HG03520 (cell line): ENCODE results near the gene DDX23.
"Not testable (repeated sequence)": the region's sequence is repeated elsewhere in the genome, so short reads cannot be mapped to it uniquely, and the experiment has no call there.

Experiments used
- ATAC-seq: cut with Tn5 transposase; IDR thresholded peaks from one replicate; pipeline ENCODE4 v1.9.1; 2021; ENCODE audit warnings: mild to moderate bottlenecking, moderate library complexity; ENCODE audit not compliant: unreplicated experiment

DDX23 gene

DNA sequence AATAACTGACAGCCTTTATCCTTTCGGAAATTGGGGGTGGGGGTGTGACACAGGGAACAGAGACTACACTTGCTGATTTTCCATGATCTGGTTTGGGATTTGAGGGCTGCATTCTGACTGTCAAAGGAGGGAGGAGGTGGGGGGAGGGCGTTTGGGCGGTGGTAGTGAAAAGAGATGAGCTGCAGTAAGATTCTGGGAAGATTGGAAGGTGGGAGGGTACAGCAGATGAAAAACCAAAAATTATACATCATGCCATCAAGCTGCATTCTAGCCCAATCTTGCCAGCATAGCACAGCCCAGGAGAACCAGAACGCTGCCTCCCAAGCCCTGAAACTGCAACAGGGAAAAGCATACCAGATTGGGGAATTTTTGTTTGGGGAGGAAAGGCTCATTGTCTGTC lies 11.3 kb upstream of the DDX23 start:
- ATAC-seq = no peak

DNA sequence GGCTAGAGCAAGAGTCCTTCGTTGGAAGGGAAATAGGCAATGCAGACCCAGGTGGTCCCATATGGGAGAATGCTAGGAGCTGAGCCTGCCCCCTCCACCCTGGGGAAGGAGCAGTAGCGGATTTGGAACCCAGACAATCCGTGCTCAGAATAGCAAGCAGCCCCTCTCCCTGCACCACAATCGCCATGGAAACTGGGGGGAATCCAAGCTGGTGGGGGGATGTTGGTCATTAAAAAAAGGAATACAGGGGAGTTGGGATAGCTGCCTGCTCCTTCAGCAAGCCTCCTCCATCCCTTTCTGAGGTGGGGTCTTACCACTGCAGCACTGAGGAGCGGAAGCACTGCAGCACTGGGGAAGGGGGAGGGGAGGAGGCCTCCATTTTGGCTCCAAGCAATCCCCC lies 10.8 kb upstream of the DDX23 start:
- ATAC-seq = no peak

DNA sequence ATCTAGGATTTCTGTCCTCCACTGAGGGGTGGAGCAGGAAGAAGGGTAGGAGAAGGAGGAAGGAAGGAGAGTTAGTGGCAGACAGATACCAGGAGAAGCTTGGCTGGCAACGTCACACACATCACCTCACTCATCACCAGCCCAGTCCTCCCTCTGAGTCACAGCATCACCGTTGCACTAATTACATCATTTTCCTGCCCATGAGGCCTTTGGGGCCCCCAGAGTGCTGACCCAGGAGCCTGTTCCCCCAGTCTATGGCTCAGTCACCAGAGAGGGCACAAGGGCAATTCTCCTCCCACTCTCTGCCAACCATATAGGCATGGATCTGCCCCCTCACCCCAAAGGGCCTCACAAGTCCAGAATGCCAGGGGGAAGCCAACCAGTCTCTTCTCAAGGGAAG lies 9.1 kb upstream of the DDX23 start:
- ATAC-seq = no peak

DNA sequence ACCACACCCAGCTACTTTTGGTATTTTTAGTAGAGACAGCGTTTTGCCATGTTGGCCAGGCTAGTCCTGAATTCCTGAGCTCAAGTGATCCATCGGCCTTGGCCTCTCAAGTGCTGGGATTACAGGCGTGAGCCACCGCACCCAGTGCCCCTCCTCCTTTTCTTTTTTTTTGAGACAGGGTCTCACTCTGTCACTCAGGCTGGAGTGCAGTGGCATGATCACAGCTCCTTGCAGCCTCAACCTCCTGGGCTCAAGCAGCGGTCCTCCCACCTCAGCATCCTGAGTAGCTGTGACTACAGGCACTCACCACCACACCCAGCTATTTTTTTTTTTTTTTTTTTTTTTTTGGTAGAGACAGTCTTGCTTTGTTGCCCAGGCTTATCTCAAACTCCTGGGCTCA lies 8.3 kb upstream of the DDX23 start:
- ATAC-seq = not testable (repeated sequence)

DNA sequence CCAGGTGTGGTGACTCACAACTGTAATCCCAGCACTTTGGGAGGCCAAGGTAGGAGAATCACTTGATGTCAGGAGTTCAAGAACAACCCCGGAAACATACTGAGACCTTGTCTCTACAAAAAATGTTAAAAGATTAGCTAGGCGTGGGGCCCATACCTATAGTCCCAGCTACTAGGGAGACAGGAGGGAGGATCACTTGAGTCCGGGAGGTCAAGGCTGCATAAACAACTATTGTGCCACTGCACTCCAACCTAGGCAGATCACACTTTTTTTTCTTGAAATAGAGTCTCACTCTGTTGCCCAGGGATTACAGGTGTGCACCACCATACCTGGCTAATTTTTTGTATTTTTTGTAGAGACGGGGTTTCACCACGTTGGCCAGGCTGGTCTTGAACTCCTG lies 7.6 kb upstream of the DDX23 start:
- ATAC-seq = no peak

DNA sequence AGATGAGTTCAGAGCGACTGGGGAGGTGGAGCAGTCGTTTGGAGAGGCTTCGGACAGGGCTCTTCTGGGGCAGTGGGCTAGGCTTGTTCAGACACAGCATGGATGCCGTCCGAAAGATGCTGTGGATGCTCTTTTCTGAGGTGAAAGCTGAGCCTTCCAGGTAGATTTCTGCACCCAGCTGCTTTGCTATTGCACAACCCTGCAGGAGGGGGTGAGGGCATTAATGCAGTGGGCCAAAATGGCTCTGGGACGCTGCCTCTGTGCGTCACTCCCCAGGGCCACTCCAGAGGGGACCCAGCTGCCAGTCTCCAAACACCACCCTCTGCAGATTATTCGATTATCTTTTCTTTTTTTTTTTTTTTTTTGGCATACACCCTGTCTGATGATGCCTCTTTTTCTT lies 6.1 kb upstream of the DDX23 start:
- no peak for ATAC-seq

DNA sequence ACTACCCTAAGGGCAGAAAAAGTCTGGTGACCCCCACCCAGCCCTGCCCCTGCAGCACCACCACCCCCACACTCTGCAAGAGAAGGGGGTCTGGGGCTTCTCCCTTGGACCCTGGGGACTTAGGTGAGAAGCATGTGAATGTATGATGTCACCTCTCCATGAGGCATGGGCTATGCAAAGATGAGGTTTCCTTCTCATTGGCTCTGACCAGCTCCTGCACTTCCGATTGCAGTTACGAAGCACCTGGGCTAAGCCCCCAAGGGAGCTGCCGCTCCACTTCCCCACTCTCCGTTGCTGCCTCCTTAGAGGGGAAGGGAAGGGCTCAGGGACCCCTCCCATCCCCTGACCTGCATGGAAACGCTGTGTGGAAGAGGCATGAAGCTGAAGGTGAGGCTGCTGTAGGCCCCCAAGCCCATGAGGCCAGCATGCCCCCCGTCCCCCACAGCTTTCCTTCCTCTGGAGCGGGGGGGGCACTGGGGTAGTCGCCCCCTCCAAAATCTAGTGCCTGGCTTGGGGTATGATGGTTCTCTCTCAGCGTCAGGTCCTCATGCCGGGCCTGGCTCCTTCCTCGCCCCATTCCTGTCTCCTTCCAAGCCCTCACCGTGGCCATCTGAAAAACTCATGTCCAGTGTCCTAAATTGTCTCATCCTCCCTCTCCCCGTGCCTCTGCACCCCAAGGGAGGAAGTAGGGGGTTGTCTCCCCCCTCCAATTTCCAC lies 5.5 kb upstream of the DDX23 start:
- no peak for ATAC-seq

DNA sequence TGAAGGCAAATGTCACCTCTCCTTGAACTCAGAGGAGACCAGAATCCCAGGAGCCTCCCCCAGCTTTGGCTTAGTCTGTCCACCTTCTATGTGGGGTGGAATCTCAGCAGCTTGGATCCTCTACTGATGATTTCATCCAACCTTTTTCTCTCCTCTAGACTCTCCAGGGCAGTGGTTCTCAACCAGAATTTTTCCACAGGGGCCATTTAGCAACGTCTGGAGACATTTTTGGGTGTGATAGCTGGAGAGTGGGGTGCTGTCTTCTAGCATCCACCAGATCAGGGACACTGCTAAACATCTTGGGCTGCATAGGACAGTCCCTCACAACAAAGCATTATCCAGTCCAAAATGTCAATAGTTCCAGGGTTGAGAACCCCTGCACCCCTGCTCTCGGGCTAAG lies 4.4 kb upstream of the DDX23 start:
- no peak for ATAC-seq

DNA sequence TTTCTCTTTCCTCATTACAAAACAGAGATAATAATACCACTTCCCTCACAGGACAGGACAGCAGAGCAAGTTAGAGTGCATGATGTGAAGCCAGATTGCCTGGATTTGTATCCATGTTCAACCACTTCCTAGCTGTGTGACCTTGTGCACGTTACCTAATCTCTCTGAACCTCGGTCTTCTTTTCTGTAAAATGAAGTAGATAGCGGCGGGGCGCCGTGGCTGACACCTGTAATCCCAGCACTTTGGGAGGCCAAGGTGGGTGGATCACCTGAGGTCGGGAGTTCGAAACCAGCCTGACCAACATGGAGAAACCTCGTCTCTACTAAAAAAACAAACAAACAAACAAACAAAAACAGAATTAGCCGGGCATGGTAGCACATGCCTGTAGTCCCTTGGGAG lies 3.0 kb upstream of the DDX23 start:
- not testable (repeated sequence) for ATAC-seq

DNA sequence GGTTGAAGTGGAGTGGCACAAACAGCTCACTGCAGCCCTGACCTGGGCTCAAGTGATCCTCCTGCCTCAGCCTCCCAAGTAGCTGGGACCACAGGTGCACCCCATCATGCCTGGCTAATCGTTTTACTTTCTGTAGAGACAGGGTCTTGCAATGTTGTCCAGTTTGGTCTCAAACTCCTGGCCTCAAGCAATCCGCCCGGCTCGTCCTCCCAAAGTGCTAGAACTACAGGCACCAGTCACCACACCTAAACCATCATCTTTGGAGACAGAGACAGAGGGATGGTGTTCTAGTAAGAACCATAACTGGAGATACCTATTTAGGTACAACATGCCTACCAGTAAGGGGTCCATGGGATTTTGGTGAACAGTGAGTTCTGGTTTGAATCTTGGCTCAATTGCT lies 2.5 kb upstream of the DDX23 start:
- no peak for ATAC-seq

DNA sequence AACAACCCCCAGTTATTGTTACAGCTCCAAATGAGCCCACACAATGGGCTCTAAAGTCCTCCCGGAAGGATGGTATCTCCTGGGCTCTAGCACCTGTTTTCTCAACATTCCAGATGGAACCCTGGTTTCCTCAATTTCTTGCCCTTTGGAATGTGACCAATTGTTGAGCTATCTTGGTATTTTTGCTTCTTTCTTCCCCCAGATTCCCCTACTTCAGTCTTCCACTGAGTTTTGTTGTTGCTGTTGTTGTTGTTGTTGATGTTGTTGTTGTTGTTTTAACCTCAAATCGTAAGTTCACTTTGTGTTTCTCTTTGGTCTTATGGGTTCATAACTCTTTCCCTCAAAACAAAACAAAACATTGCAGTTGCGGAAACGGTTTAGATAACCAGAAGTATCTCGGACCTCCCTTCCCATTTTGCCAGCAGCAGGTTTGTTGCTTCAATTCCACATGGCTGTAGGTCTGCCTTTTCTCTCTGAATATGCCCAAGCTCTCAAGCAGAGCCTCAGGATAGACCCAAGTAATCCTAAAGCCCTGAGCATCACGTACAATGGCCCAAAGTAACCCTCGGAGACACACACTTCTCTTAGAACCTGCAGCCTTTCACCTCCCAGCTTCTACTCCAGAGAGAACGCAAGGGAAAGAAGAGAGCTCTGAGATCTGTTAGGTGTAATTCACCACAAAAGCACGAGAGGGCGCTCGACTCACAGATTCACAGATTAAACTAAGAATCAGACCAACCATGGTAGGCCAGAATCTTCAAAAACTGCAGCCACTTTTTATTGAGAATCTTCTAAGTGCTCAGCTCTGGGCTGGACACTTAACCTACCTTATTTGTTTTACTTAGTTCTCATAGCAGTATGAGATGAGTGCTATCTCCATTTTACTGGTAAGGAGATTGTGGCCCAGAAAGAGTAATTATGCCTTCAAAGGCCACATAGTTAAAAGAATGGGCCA lies 1.0 kb upstream of the DDX23 start:
- ATAC-seq = no peak

DNA sequence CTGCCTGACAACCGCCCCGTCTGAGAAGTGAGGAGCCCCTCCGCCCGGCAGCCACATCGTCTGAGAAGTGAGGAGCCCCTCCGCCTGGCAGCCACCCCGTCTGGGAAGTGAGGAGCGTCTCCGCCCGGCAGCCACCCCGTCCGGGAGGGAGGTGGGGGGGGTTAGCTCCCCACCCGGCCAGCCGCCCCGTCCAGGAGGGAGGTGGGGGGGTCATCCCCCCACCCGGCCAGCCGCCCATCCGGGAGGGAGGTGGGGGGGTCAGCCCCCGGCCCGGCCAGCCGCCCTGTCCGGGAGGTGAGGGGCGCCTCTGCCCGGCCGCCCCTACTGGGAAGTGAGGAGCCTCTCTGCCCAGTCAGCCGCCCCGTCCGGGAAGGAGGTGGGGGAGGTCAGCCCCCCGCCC lies 9.9 kb downstream of the DDX23 start:
- ATAC-seq = not testable (repeated sequence)

DNA sequence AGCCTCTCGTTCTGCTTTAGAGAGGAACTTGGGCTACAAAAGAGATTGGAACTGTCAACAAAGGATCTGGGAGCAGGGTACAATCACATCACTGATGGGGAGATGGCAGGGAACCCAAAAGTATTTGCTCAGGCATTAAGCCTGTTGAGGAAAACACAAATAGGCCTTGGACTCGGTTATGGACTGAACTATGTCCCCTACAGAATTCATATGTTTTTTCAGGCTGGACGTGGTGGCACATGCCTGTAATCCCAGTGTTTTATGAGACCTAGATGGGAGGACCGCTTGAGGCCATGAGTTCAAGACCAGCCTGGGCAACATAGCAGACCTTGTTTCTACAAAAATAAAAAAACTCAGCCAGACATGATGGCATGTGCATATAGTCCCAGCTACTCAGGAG lies 13.9 kb downstream of the DDX23 start:
- no peak for ATAC-seq

DNA sequence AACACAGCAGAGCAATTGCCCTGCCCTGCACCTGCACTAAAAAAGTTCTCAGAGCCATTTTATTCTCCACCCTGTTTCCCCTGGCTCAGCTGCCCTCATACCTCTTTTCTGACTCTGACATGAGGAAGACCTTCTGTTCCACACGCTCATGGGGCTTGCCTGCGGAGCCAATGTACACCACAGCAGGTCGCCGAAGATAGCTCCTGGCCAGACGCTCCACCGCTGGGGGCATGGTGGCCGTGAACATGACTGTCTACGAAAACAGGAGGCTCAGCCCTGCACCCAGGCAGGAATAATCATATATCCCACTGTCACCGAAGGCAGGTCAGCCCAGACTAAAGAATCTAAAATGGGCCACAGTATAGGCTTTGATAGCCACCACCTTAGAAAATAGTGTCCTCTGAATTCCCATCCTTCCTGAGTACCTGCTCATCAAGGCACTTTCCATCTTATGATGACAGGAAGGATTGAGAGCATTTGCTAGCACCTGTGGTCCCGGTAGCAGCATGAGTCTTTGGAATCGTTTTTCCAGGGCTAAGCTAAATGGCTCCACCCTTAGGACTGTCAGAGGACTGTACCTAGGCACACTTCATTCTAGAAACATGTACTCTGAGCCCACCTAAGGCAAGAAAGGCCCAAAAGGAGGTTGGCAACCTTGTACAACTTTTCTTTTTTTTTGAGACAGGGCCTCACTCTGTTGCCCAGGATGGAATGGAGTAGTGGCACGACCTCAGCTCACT lies 19.5 kb downstream of the DDX23 start:
- ATAC-seq = no peak

DNA sequence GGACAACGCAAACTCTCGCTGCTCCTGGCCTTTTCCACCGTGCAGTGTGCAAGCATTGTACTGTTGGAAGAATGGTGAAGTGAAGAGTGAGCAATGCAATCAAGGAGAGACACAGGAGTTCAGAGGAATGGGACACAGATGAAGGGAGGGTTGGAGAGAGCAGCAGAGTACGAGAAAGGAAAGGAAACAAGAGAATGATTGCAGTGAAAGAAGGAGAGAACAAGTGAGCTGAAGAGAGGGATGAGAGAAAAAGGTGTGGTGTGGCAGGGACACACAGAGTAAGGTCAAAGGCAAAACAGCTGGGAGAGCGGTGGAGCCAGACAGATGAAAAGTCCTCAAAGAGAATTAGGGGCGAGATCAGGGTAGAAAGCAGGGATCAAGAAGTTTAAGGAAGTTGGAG lies 20.7 kb downstream of the DDX23 start:
- no peak for ATAC-seq

DNA sequence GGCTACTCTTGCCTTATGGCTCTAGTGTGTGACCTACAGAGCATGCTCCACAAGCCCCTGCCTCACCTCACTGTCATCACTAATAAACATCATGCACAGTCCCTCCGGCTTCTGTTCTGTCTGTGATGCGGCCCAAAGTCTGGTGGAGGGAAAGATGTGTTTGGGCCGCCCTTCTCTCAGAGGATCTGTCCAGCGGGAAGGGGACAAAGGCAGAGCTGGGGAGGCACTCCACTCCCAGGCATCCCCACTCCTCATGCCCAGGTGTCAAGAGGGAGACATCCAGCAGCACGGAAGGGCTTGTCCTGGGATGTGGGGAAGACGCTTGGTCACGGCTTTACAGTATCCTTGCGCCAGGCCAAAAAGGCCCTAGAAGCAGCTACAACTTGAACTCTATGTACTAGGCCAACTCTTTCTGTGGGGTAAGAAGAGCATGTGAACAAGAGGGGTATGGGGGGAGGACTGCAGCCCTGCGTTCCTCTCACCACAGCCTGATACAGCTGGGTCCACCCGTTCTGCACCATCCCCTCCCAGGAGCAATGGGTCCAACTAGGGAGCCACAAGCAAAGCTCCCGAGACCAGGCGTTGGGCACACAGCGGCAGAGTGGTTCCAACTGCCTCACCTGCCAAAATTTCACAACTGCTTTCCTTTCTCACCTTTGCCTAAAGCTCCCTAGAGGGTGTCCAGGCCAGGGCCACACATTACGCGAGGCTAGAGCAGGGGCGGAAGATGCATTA lies 23.0 kb downstream of the DDX23 start:
- ATAC-seq = no peak

DNA sequence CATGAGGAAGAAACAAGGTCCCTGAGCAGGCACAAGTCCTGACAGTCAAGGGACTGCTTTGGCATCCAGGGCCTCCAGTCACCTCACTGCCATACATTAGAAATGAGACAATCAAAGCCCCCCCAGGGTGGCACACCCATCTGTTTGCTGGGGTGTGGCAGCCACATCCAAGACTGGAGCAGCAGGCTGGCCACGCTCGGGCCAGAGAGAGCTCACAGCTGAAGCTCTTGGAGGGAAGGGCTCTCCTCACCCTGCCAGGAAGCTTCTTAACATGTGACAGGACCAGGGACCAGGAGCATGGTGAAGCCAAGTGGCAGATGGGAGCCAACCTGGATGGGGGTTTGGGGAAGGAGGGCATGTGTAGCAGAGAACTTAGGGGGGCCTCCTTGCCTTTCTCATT lies 23.7 kb downstream of the DDX23 start:
- no peak for ATAC-seq

DNA sequence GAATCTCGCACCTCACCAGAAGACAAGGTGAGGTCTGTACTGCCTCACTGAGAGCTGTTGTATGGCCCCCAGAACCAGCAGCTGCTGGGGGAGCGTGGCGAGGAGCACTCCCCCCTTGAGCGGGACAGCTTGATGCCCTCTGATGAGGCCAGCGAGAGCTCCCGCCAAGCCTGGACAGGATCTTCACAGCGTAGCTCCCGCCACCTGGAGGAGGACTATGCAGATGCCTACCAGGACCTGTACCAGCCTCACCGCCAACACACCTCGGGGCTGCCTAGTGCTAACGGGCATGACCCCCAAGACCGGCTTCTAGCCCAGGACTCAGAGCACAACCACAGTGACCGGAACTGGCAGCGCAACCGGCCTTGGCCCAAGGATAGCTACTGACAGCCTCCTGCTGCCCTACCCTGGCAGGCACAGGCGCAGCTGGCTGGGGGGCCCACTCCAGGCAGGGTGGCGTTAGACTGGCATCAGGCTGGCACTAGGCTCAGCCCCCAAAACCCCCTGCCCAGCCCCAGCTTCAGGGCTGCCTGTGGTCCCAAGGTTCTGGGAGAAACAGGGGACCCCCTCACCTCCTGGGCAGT lies 24.4 kb downstream of the DDX23 start:
- no peak for ATAC-seq

DNA sequence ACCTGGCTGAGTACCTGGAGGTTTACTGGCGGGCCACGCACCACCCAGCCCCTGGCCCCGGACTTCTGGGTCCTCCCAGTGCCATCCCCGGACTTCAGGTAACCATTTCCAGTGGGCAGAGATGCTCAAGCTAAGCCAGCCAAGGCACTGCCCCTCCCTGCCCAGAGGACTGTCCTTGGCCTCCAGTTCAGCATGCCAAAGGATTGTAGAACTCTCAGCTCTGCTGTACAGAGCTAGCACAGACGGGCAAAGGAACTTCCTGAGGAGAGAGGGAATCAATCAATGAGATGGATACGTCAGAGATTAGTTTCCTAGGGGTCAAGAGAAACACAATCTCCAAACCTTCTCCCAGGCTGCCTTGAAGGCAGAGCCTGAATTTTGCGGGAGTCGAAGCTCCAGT lies 24.9 kb downstream of the DDX23 start:
- no peak for ATAC-seq

DNA sequence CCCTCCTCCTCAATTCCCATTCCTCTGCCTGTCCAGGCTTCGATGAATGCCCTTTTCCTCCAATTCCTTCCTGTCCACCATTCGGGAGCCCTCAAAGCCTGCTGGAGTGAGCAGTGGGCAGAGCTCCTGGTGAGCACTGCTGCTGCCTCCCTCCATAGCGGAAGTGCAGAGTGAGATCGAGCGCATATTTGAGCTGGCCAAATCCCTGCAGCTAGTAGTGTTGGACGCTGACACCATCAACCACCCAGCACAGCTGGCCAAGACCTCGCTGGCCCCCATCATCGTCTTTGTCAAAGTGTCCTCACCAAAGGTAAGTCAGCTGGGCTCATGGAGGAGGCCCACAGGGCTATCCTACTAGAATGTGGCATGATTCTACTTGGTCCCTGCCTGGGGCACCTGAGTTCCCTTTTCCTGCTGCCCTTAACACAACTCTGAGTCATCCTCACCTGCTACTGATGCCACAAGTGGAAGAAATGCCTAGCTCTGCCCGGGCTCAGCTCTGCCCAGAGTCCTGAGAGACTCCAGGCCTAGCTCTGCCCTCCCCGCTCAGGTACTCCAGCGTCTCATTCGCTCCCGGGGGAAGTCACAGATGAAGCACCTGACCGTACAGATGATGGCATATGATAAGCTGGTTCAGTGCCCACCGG lies 25.6 kb downstream of the DDX23 start:
- ATAC-seq = no peak
